Activated CD4-positive, alpha-beta T cell treated with anti-CD3 and anti-CD28 coated beads, Interleukin-2, amount 10 ng/mL, durations not matched to agents 7 days and 5 days (primary cell): ENCODE data around the gene BCL2L12. TPM values are rescaled to one million over a fixed set of nuclear protein-coding genes. Genes with fewer than 3 reads are reported as not detected.
A peak's percentile ranks its signal among the peaks of the same experiment; 100 is the strongest.

Experiments used
- CTCF ChIA-PET: fragments of 350-600 bp; sonication (Branson Sonifier 250); formaldehyde crosslinking; loops from one replicate; lab custom pipeline; 2021; ENCODE audit warnings: antibody characterized with exemption; lab: Charles Lee
- POLR2A ChIA-PET: fragments of 350-600 bp; sonication (Branson Sonifier 250); formaldehyde crosslinking; loops from one replicate; lab custom pipeline; 2021; ENCODE audit warnings: antibody characterized with exemption; lab: Charles Lee
- DNase-seq: peaks from one replicate; pipeline ENCODE4 v3.0.0-alpha.2; 2020
- H3K27ac Mint-ChIP-seq: one replicate; pipeline ENCODE4 v1.8.0; 2021; ENCODE audit warnings: mild to moderate bottlenecking, moderate library complexity, mixed read lengths
- H3K27me3 Mint-ChIP-seq: one replicate; pipeline ENCODE4 v1.8.0; 2021; ENCODE audit warnings: mixed read lengths
- H3K36me3 Mint-ChIP-seq: one replicate; pipeline ENCODE4 v1.8.0; 2021; ENCODE audit warnings: low read depth, mixed read lengths
- H3K4me1 Mint-ChIP-seq: one replicate; pipeline ENCODE4 v1.8.0; 2021; ENCODE audit warnings: mixed read lengths
- H3K4me3 Mint-ChIP-seq: one replicate; pipeline ENCODE4 v1.8.0; 2021; ENCODE audit warnings: mild to moderate bottlenecking, moderate library complexity, mixed read lengths
- H3K9me3 Mint-ChIP-seq: one replicate; pipeline ENCODE4 v1.8.0; 2021; ENCODE audit warnings: mixed read lengths
- total RNA-seq, 2 experiments: library from RNA; stranded (reverse); gene quantifications; one replicate each; pipeline ENCODE4 v1.2.3, GENCODE V29; 2021

BCL2L12 gene
- total RNA-seq, 2 experiments from 2014 or later = 73.9 to 80.7 TPM

- ChIA-PET POLR2A (no interaction called here), CTCF (interaction anchor here (0.6 to 1.5 kb wide), 4 partner anchors 10 to 96 kb away, joined by 3 to 4 read pairs (median 4); partner anchors contain the start of gene RRAS)
- Mint-ChIP-seq H3K27ac (no peak overlapping the region), H3K9me3 (no peaks in the 10 kb centered on the region), H3K36me3 (peaks cover 38% of the 10 kb centered on the region), H3K27me3 (no peaks in the 10 kb centered on the region), H3K4me3 (no peak overlapping the region), H3K4me1 (peaks cover 16% of the 10 kb centered on the region)
- DNase-seq = no peak
These were observed 6.9 kb upstream of the BCL2L12 start for GRCh38 chr19:49658566-49659442.

- no peak for DNase-seq
- Mint-ChIP-seq H3K27ac (peak overlapping the region; percentile 46), H3K4me3 (no peak overlapping the region), H3K36me3 (peaks cover 41% of the 10 kb centered on the region), H3K4me1 (peaks cover 21% of the 10 kb centered on the region), H3K9me3 (no peaks in the 10 kb centered on the region), H3K27me3 (no peaks in the 10 kb centered on the region)
- CTCF ChIA-PET = no interaction called here
- POLR2A ChIA-PET = no interaction called here
These were observed 5.3 kb upstream of the BCL2L12 start for GRCh38 chr19:49660338-49660961.

- Mint-ChIP-seq H3K27me3 (no peaks in the 10 kb centered on the region), H3K4me3 (no peak overlapping the region), H3K36me3 (peaks cover 33% of the 10 kb centered on the region), H3K9me3 (no peaks in the 10 kb centered on the region), H3K4me1 (peaks cover 32% of the 10 kb centered on the region), H3K27ac (no peak overlapping the region)
- POLR2A ChIA-PET = interaction anchor here (1.0 kb wide), 1 partner anchor 166 kb away, joined by 3 read pairs; no protein-coding TSS in a partner anchor
- CTCF ChIA-PET = interaction anchor here (1.0 kb wide), 2 partner anchors 17 to 22 kb away, joined by 3 read pairs; no protein-coding TSS in a partner anchor
- DNase-seq = no peak
These were observed 3.7 kb upstream of the BCL2L12 start for GRCh38 chr19:49662011-49662410.

- H3K27me3 Mint-ChIP-seq = no peaks in the 10 kb centered on the region
- CTCF ChIA-PET = interaction anchor here (1.2 to 1.3 kb wide), 2 partner anchors 12 to 15 kb away, joined by 4 to 5 read pairs; no protein-coding TSS in a partner anchor
- peak overlapping the region; percentile 99 for H3K4me3 Mint-ChIP-seq
These were observed 2.5 kb upstream of the BCL2L12 start for GRCh38 chr19:49663224-49663623.

GRCh38 chr19:49664171-49665035 is 1.3 kb upstream of the BCL2L12 start:
- H3K4me1 Mint-ChIP-seq = peaks cover 41% of the 10 kb centered on the region

More at GRCh38 chr19:49663224-49663623, 2.5 kb upstream of the BCL2L12 start:
- DNase-seq = no peak
- no peaks in the 10 kb centered on the region for H3K9me3 Mint-ChIP-seq
- H3K4me1 Mint-ChIP-seq = peaks cover 39% of the 10 kb centered on the region
- POLR2A ChIA-PET = interaction anchor here (0.7 kb wide), 2 partner anchors 33 to 1269 kb away, joined by 3 to 8 read pairs; no protein-coding TSS in a partner anchor
- peaks cover 27% of the 10 kb centered on the region for H3K36me3 Mint-ChIP-seq
- peak overlapping the region; percentile 97 for H3K27ac Mint-ChIP-seq

GRCh38 chr19:49665036-49665350 is 740 bp upstream of the BCL2L12 start:
- Mint-ChIP-seq H3K4me3 (peak overlapping the region; percentile 99), H3K4me1 (peaks cover 41% of the 10 kb centered on the region), H3K27ac (peak overlapping the region; percentile 97), H3K9me3 (no peaks in the 10 kb centered on the region), H3K36me3 (peaks cover 26% of the 10 kb centered on the region), H3K27me3 (no peaks in the 10 kb centered on the region)
- DNase-seq = no peak
- ChIA-PET CTCF (interaction anchor here (0.6 to 2.2 kb wide), 2 partner anchors 11 to 102 kb away, joined by 3 to 8 read pairs; no protein-coding TSS in a partner anchor), POLR2A (interaction anchor here (1.0 kb wide), 1 partner anchor 11 kb away, joined by 5 read pairs; no protein-coding TSS in a partner anchor)

More at GRCh38 chr19:49664171-49665035, 1.3 kb upstream of the BCL2L12 start:
- Mint-ChIP-seq H3K27ac (peak overlapping the region; percentile 97), H3K9me3 (no peaks in the 10 kb centered on the region), H3K36me3 (peaks cover 22% of the 10 kb centered on the region), H3K4me3 (peak overlapping the region; percentile 99), H3K27me3 (no peaks in the 10 kb centered on the region)
- DNase-seq = peak; percentile 92
- CTCF ChIA-PET = interaction anchor here (0.6 to 2.2 kb wide), 4 partner anchors 11 to 857 kb away, joined by 3 to 8 read pairs (median 4); no protein-coding TSS in a partner anchor
- POLR2A ChIA-PET = interaction anchor here (0.7 to 1.1 kb wide), 3 partner anchors 24 to 1268 kb away, joined by 3 to 8 read pairs (median 3); partner anchors contain the start of gene RRAS

- ChIA-PET POLR2A (interaction anchor here (1.0 kb wide), 1 partner anchor 10 kb away, joined by 5 read pairs; no protein-coding TSS in a partner anchor), CTCF (interaction anchor here (1.1 to 2.2 kb wide), 2 partner anchors 10 to 11 kb away, joined by 3 to 8 read pairs; no protein-coding TSS in a partner anchor)
- H3K27me3 Mint-ChIP-seq = no peaks in the 10 kb centered on the region
- no peak for DNase-seq
- peak overlapping the region; percentile 97 for H3K27ac Mint-ChIP-seq
- peaks cover 26% of the 10 kb centered on the region for H3K36me3 Mint-ChIP-seq
- H3K4me3 Mint-ChIP-seq = peak overlapping the region; percentile 99
- H3K4me1 Mint-ChIP-seq = peaks cover 39% of the 10 kb centered on the region
- no peaks in the 10 kb centered on the region for H3K9me3 Mint-ChIP-seq
These were observed 349 bp downstream of the BCL2L12 start for GRCh38 chr19:49666120-49666444.

- peak overlapping the region; percentile 99 for H3K4me3 Mint-ChIP-seq
- no peaks in the 10 kb centered on the region for H3K9me3 Mint-ChIP-seq
- no peaks in the 10 kb centered on the region for H3K27me3 Mint-ChIP-seq
- peak overlapping the region; percentile 97 for H3K27ac Mint-ChIP-seq
- ChIA-PET POLR2A (interaction anchor here (1.2 kb wide), 1 partner anchor 9 kb away, joined by 3 read pairs; no protein-coding TSS in a partner anchor), CTCF (interaction anchor here (1.0 to 2.4 kb wide), 3 partner anchors 9 to 96 kb away, joined by 3 to 7 read pairs (median 3); no protein-coding TSS in a partner anchor)
- peaks cover 47% of the 10 kb centered on the region for H3K4me1 Mint-ChIP-seq
- DNase-seq = no peak
- H3K36me3 Mint-ChIP-seq = peaks cover 28% of the 10 kb centered on the region
These were observed 1.7 kb downstream of the BCL2L12 start for GRCh38 chr19:49667473-49667872.

- ChIA-PET POLR2A (no interaction called here), CTCF (no interaction called here)
- Mint-ChIP-seq H3K27ac (no peak overlapping the region), H3K36me3 (peaks cover 17% of the 10 kb centered on the region), H3K9me3 (no peaks in the 10 kb centered on the region), H3K4me3 (no peak overlapping the region), H3K4me1 (peaks cover 29% of the 10 kb centered on the region), H3K27me3 (no peaks in the 10 kb centered on the region)
- no peak for DNase-seq
These were observed 3.8 kb downstream of the BCL2L12 start for GRCh38 chr19:49669516-49669915.

GRCh38 chr19:49672131-49672919 is 6.6 kb downstream of the BCL2L12 start:
- H3K4me1 Mint-ChIP-seq = peaks cover 23% of the 10 kb centered on the region
- no peaks in the 10 kb centered on the region for H3K27me3 Mint-ChIP-seq
- ChIA-PET CTCF (interaction anchor here (0.6 to 2.0 kb wide), 16 partner anchors 12 to 256 kb away, joined by 3 to 10 read pairs (median 3); partner anchors contain the start of genes ADM5, RPS11 and RRAS), POLR2A (interaction anchor here (1.0 kb wide), 1 partner anchor 32 kb away, joined by 3 read pairs; the partner anchor contains the start of gene RRAS)
- H3K9me3 Mint-ChIP-seq = no peaks in the 10 kb centered on the region
- no peak overlapping the region for H3K27ac Mint-ChIP-seq
- H3K36me3 Mint-ChIP-seq = peaks cover 13% of the 10 kb centered on the region
- H3K4me3 Mint-ChIP-seq = no peak overlapping the region
- peak; percentile 81 for DNase-seq
